Gastroesophageal sphincter (tissue), 3 donors: Measurements from ENCODE around the gene MPPED1.

Source experiments
- CTCF ChIP-seq, 4 experiments: fragments of 200-600 bp in 2 of 4; fragments of 450-650 bp in 2 of 4; sonication (generic) in 1 of 4; IDR thresholded peaks; one replicate each; pipeline ENCODE4 v1.5.1; 2017 to 2019; ENCODE audit warnings: antibody characterized with exemption in 4 of 4, mild to moderate bottlenecking in 2 of 4, moderate library complexity in 2 of 4
- EP300 ChIP-seq: sonication (generic); formaldehyde crosslinking; IDR thresholded peaks from one replicate; pipeline ENCODE4 v1.6.1; 2017; ENCODE audit warnings: antibody characterized with exemption, mild to moderate bottlenecking
- POLR2A ChIP-seq, 2 donors: fragments of 450-650 bp; IDR thresholded peaks; one replicate each; pipeline ENCODE4 v1.6.1; 2017; ENCODE audit warnings: antibody characterized with exemption in 2 of 2, mild to moderate bottlenecking in 2 of 2, moderate library complexity in 1 of 2
- POLR2AphosphoS5 ChIP-seq: sonication (generic); formaldehyde crosslinking; IDR thresholded peaks from one replicate; pipeline ENCODE4 v1.6.1; 2017; ENCODE audit warnings: antibody characterized with exemption

DNA sequence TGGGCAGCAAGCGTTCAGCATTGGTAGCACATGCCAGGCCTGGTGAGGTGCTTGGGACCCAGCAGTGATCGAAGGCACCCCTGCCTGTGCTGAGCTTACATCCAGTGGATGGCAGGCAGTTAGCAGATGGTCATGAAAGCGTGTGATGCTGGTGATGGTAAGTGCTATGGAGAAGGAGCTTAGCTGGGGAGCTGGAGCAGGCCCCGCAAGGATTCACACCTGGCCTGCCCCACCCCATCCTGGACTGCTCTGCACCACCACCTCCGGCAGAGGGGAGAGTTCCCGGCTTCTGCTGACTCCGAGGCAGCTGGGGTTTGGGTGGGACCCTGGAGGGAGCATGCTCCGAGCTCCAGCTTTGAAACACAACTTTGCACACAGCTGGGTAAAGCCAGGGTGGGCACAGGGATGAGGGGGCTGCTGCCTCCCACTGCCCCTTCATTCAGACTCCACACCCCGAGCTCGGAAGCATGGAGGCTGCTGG, 16.2 kb downstream of the MPPED1 start:
- TF ChIP-seq EP300 (no peak), CTCF (IDR thresholded peaks at IDR 0.05) (no peak), POLR2A (IDR thresholded peaks at IDR 0.05) (no peak), POLR2AphosphoS5 (no peak)
